Right atrium auricular region (tissue), 2 donors: ENCODE measurements around the gene TERF2IP. TPM values are rescaled to one million over a fixed set of nuclear protein-coding genes. Genes with fewer than 3 reads are reported as not detected.

Experiments
- DNase-seq: peaks from one replicate; pipeline ENCODE4 v3.0.0-alpha.2; 2019; ENCODE audit warnings: low spot score
- H3K27ac ChIP-seq, 2 donors: fragments of 200-600 bp; sonication (generic); 1 replicate in 1 of 2; 2 replicates in 1 of 2; pipeline ENCODE4 v1.5.1; 2016 to 2019
- H3K27me3 ChIP-seq, 2 donors: fragments of 200-600 bp; sonication (generic); one replicate each; pipeline versions ENCODE4 v1.5.1 to v1.6.0; 2017 to 2019
- H3K36me3 ChIP-seq: fragments of 200-600 bp; sonication (generic); one replicate; pipeline ENCODE4 v1.5.1; 2016
- H3K4me1 ChIP-seq, 2 donors: fragments of 200-600 bp; sonication (generic); one replicate each; pipeline versions ENCODE4 v1.5.1 to v1.6.0; 2017 to 2019
- H3K4me3 ChIP-seq, 2 donors: fragments of 200-600 bp; sonication (generic); 1 replicate in 1 of 2; 2 replicates in 1 of 2; pipeline ENCODE4 v1.5.1; 2017 to 2019; ENCODE audit warnings: mild to moderate bottlenecking in 1 of 2, moderate library complexity in 1 of 2
- H3K9me3 ChIP-seq, 2 donors: fragments of 200-600 bp; sonication (generic); one replicate each; pipeline ENCODE4 v1.5.1; 2019
- CTCF ChIP-seq, 2 donors: fragments of 200-600 bp; sonication (generic); IDR thresholded peaks; one replicate each; pipeline ENCODE4 v1.5.1; 2019; ENCODE audit warnings: antibody characterized with exemption in 2 of 2
- total RNA-seq, 2 donors: library from RNA; depleted of rRNA; stranded (reverse); fragments of >200 nt; gene quantifications; one replicate each; pipeline ENCODE4 v1.1.0, GENCODE V29; 2016

Gene TERF2IP
- total RNA-seq, 2 donors from 2014 or later = 77.8 to 81.8 TPM

DNA sequence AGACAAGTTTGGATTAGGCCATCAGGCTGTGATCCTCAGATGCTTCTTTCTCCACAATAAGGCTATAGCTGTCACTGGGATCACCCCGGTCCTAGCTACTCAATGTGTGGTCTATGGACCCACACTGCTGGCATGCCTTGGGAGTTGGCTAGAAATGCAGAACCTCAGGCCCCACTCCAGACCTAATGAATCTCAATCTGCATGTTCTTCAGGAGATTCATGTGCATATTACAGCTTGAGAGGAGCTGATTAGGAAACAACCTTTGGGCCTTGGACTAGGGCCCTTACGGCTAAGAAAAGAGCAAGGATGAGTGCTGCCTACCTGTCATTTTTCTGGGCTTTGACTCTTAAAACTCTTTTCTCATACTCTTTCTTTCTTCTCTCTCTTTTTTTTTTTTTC, 32.0 kb upstream of the TERF2IP start:
- no peak for TF ChIP-seq CTCF (IDR thresholded peaks at IDR 0.05)
- H3K4me1 ChIP-seq = peaks cover 0 to 3% of the 10 kb centered on the region in 2 donors
- peaks cover 58% of the 10 kb centered on the region for H3K36me3 ChIP-seq
- no peaks in the 10 kb centered on the region for H3K9me3 ChIP-seq
- DNase-seq = no peak
- H3K27ac ChIP-seq = no peak overlapping the region
- no peaks in the 10 kb centered on the region for H3K27me3 ChIP-seq
- no peak overlapping the region for H3K4me3 ChIP-seq

- Histone ChIP-seq H3K27ac (no peak overlapping the region), H3K27me3 (no peaks in the 10 kb centered on the region), H3K36me3 (peaks cover 49% of the 10 kb centered on the region), H3K4me3 (no peak overlapping the region), H3K4me1 (peaks cover 0 to 13% of the 10 kb centered on the region in 2 donors), H3K9me3 (no peaks in the 10 kb centered on the region)
- DNase-seq = no peak
- no peak for TF ChIP-seq CTCF (IDR thresholded peaks at IDR 0.05)
Observed at GRCh38 chr16:75616521-75617010, 31.0 kb upstream of the TERF2IP start.

DNA sequence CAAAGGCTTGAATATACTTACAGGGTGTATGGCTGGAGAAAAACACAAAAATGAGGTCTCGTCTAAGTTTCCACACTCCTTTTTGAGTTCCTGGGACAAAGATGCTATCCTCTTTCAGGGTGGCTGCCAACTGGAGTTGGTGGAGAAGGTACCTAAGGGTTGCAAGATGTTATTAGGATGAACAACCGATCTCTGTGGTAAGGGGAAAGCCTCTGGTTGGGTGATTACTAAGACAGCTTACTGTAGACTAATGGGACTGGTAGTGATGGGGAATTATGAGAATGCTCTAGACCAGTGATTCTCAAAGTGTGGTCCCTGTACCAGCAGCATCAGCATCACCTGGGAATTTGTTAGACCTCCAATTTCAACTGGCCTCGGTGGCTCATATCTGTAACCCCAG, 30.5 kb upstream of the TERF2IP start:
- Histone ChIP-seq H3K27ac (no peak overlapping the region), H3K9me3 (no peaks in the 10 kb centered on the region), H3K36me3 (peaks cover 43% of the 10 kb centered on the region), H3K4me1 (peaks cover 0 to 18% of the 10 kb centered on the region in 2 donors), H3K4me3 (no peak overlapping the region), H3K27me3 (no peaks in the 10 kb centered on the region)
- TF ChIP-seq CTCF (IDR thresholded peaks at IDR 0.05) = no peak
- DNase-seq = no peak

DNA sequence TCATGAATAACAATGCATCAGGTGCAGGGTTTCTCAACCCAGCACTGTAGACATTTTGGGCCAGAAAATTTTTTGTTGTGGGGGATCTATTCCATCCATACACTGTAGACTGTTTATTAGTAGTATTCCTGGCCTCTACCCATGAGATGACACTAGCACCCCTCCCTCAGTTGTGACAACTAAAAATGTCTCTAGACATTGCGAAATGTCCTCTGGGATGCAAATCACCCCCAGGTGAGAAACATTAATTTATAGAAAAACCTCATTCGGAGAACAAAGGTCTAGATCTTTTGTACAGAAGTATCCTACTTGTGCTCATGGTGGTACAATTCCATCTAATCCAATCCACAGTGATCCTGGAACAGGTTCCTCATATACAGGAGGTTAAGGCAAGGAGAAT, 28.8 kb upstream of the TERF2IP start:
- no peak for TF ChIP-seq CTCF (IDR thresholded peaks at IDR 0.05)
- H3K27ac ChIP-seq = no peak overlapping the region
- no peak overlapping the region for H3K4me3 ChIP-seq
- no peak for DNase-seq
- peaks cover 28% of the 10 kb centered on the region for H3K36me3 ChIP-seq
- peaks cover 0 to 26% of the 10 kb centered on the region in 2 donors for H3K4me1 ChIP-seq
- no peaks in the 10 kb centered on the region for H3K9me3 ChIP-seq
- H3K27me3 ChIP-seq = no peaks in the 10 kb centered on the region

- H3K36me3 ChIP-seq = peaks cover 19% of the 10 kb centered on the region
- TF ChIP-seq CTCF (IDR thresholded peaks at IDR 0.05) = no peak
- H3K27ac ChIP-seq = peak overlapping the region in 1 of 2 donors; percentile 6
- H3K27me3 ChIP-seq = no peaks in the 10 kb centered on the region
- H3K4me3 ChIP-seq = no peak overlapping the region
- H3K4me1 ChIP-seq = peaks cover 0 to 26% of the 10 kb centered on the region in 2 donors
- DNase-seq = no peak
- no peaks in the 10 kb centered on the region for H3K9me3 ChIP-seq
Observed at GRCh38 chr16:75620326-75621169, 27.0 kb upstream of the TERF2IP start.
